Measurements from ENCODE around the gene PHKA1.
A peak's percentile ranks its signal among the peaks of the same experiment; 100 is the strongest.
"Not testable (repeated sequence)": the region's sequence is repeated elsewhere in the genome, so short reads cannot be mapped to it uniquely, and the experiment has no call there.

The PHKA1 gene

GRCh38 chrX:72572248-72573157 is 141.6 kb downstream of the PHKA1 start, which contains the start of gene HDAC8:
Gene HDAC8, minus strand, starts transcription at chrX:72572843. Its CDS starts 82 bp downstream, at chrX:72572761.
- Histone ChIP-seq H3K36me3 (ENCODE audit: control insufficient read depth, insufficient read depth, low read length) (peaks cover 2% of the 10 kb centered on the region), H3K27me3 (replicated peaks; ENCODE audit: control insufficient read depth, insufficient read depth, low read length) (no peaks in the 10 kb centered on the region), H3K4me3 (replicated peaks; ENCODE audit: low read depth, low read length) (peak within 1 kb of the TSS; percentile 69)
- no peak for TF ChIP-seq CTCF (IDR thresholded peaks at IDR 0.05; ENCODE audit: insufficient read depth, low read length, poor library complexity, severe bottlenecking)
- DNase-seq (ENCODE audit: extremely low read depth, insufficient read length), result peak; percentile 61

- TF ChIP-seq CTCF (IDR thresholded peaks at IDR 0.05; ENCODE audit: insufficient read depth, low read length, poor library complexity, severe bottlenecking), result no peak
- DNase-seq (ENCODE audit: extremely low read depth, insufficient read length), result no peak
- Histone ChIP-seq H3K27me3 (replicated peaks; ENCODE audit: control insufficient read depth, insufficient read depth, low read length) (no peaks in the 10 kb centered on the region), H3K4me3 (replicated peaks; ENCODE audit: low read depth, low read length) (no peak overlapping the region), H3K36me3 (ENCODE audit: control insufficient read depth, insufficient read depth, low read length) (peaks cover 2% of the 10 kb centered on the region)
These were observed 144.3 kb downstream of the PHKA1 start for GRCh38 chrX:72569786-72570185.

GRCh38 chrX:72568406-72569092 is 145.6 kb downstream of the PHKA1 start:
- no peak overlapping the region for H3K4me3 ChIP-seq (replicated peaks; ENCODE audit: low read depth, low read length)
- DNase-seq (ENCODE audit: extremely low read depth, insufficient read length), result no peak
- TF ChIP-seq CTCF (IDR thresholded peaks at IDR 0.05; ENCODE audit: insufficient read depth, low read length, poor library complexity, severe bottlenecking), result no peak
- no peaks in the 10 kb centered on the region for H3K27me3 ChIP-seq (replicated peaks; ENCODE audit: control insufficient read depth, insufficient read depth, low read length)
- H3K36me3 ChIP-seq (ENCODE audit: control insufficient read depth, insufficient read depth, low read length), result peaks cover 2% of the 10 kb centered on the region

GRCh38 chrX:72566448-72566847 is 147.7 kb downstream of the PHKA1 start:
- DNase-seq (ENCODE audit: extremely low read depth, insufficient read length), result no peak
- no peaks in the 10 kb centered on the region for H3K27me3 ChIP-seq (replicated peaks; ENCODE audit: control insufficient read depth, insufficient read depth, low read length)
- peaks cover 2% of the 10 kb centered on the region for H3K36me3 ChIP-seq (ENCODE audit: control insufficient read depth, insufficient read depth, low read length)

GRCh38 chrX:72559655-72560054 is 154.5 kb downstream of the PHKA1 start:
- not testable (repeated sequence) for H3K36me3 ChIP-seq (ENCODE audit: control insufficient read depth, insufficient read depth, low read length); DNase-seq (ENCODE audit: extremely low read depth, insufficient read length); H3K4me3 ChIP-seq (replicated peaks; ENCODE audit: low read depth, low read length); H3K27me3 ChIP-seq (replicated peaks; ENCODE audit: control insufficient read depth, insufficient read depth, low read length)

More at GRCh38 chrX:72566448-72566847, 147.7 kb downstream of the PHKA1 start:
- no peak overlapping the region for H3K4me3 ChIP-seq (replicated peaks; ENCODE audit: low read depth, low read length)
- TF ChIP-seq CTCF (IDR thresholded peaks at IDR 0.05; ENCODE audit: insufficient read depth, low read length, poor library complexity, severe bottlenecking), result no peak

Measured in GM06990 (cell line).